HepG2 (cell line): ENCODE measurements around the gene TMEM190. TPM values are rescaled to one million over a fixed set of nuclear protein-coding genes. Genes with fewer than 3 reads are reported as not detected.

Experiments used
- ATAD3A ChIP-seq: sonication (generic); formaldehyde crosslinking; IDR thresholded peaks from 2 replicates; pipeline ENCODE4 v1.4.0; 2020; ENCODE audit warnings: missing genetic modification reagents
- DBP ChIP-seq: sonication (generic); formaldehyde crosslinking; IDR thresholded peaks from 2 replicates; pipeline ENCODE4 v1.4.0; 2020; ENCODE audit warnings: missing genetic modification reagents; ENCODE audit errors: not compliant biosample characterization
- EED ChIP-seq: sonication (generic); formaldehyde crosslinking; IDR thresholded peaks from 2 replicates; pipeline ENCODE4 v1.5.0; 2020; ENCODE audit warnings: mild to moderate bottlenecking, missing genetic modification reagents
- FOXC1 ChIP-seq: sonication (generic); formaldehyde crosslinking; IDR thresholded peaks from 2 replicates; pipeline ENCODE4 v1.8.0; 2022; ENCODE audit warnings: mild to moderate bottlenecking, missing genetic modification reagents, borderline replicate concordance
- GABPA ChIP-seq, 2 experiments: IDR thresholded peaks; 2 replicates each; pipeline ENCODE4 v1.6.1; 2011 to 2016; ENCODE audit warnings: low read depth in 2 of 2, low read length in 1 of 2, missing biosample characterization in 1 of 2, missing genetic modification characterization in 1 of 2
- HDAC2 ChIP-seq: sonication (generic); formaldehyde crosslinking; IDR thresholded peaks from 2 replicates; pipeline ENCODE4 v1.4.0; 2020; ENCODE audit warnings: missing genetic modification reagents
- HES4 ChIP-seq: sonication (generic); formaldehyde crosslinking; IDR thresholded peaks from 2 replicates; pipeline ENCODE4 v1.9.0; 2021; ENCODE audit warnings: mild to moderate bottlenecking, missing genetic modification reagents, borderline replicate concordance
- JARID2 ChIP-seq: sonication (generic); formaldehyde crosslinking; IDR thresholded peaks from 2 replicates; pipeline ENCODE4 v1.8.1; 2023; ENCODE audit warnings: missing genetic modification reagents, inconsistent platforms; ENCODE audit not compliant: insufficient replicate concordance
- NONO ChIP-seq, 2 experiments: fragments of 450-650 bp in 1 of 2; sonication (generic) in 1 of 2; formaldehyde crosslinking in 1 of 2; IDR thresholded peaks in 1 of 2; conservative IDR thresholded peaks in 1 of 2; 2 replicates each; pipeline versions ENCODE4 v1.6.1 to v1.8.0; 2017 to 2022; ENCODE audit warnings: mild to moderate bottlenecking in 1 of 2, missing genetic modification reagents in 1 of 2, moderate library complexity in 1 of 2
- RFX3 ChIP-seq: IDR thresholded peaks from 2 replicates; pipeline ENCODE4 v1.6.1; 2016; ENCODE audit warnings: missing biosample characterization, missing genetic modification reagents
- TBL1XR1 ChIP-seq: fragments of 150-350 bp; IDR thresholded peaks from 2 replicates; pipeline ENCODE4 v1.6.1; 2014; ENCODE audit warnings: borderline replicate concordance, low read length; ENCODE audit not compliant: partially characterized antibody
- UBTF ChIP-seq: sonication (generic); formaldehyde crosslinking; IDR thresholded peaks from 2 replicates; pipeline ENCODE4 v1.4.0; 2020; ENCODE audit warnings: mild to moderate bottlenecking, missing genetic modification reagents
- ZBTB38 ChIP-seq: sonication (generic); formaldehyde crosslinking; IDR thresholded peaks from 2 replicates; pipeline ENCODE4 v1.5.1; 2020; ENCODE audit warnings: mild to moderate bottlenecking, missing genetic modification reagents
- ZNF556 ChIP-seq: sonication (generic); formaldehyde crosslinking; IDR thresholded peaks from 2 replicates; pipeline ENCODE4 v1.4.0; 2020; ENCODE audit warnings: mild to moderate bottlenecking, missing genetic modification reagents, borderline replicate concordance
- ZNF564 ChIP-seq: sonication (generic); formaldehyde crosslinking; IDR thresholded peaks from 2 replicates; pipeline ENCODE4 v1.8.1; 2023; ENCODE audit warnings: mild to moderate bottlenecking, missing genetic modification reagents
- ZNF589 ChIP-seq: sonication (generic); formaldehyde crosslinking; conservative IDR thresholded peaks from 2 replicates; pipeline ENCODE4 v1.8.0; 2022; ENCODE audit warnings: mild to moderate bottlenecking, moderate library complexity, missing genetic modification reagents
- ZNF607 ChIP-seq: sonication (generic); formaldehyde crosslinking; IDR thresholded peaks from 2 replicates; pipeline ENCODE4 v1.5.1; 2020; ENCODE audit warnings: missing genetic modification reagents, mild to moderate bottlenecking, borderline replicate concordance
- ZNF782 ChIP-seq: sonication (generic); formaldehyde crosslinking; IDR thresholded peaks from 2 replicates; pipeline ENCODE4 v1.4.0; 2020; ENCODE audit warnings: missing genetic modification reagents, mild to moderate bottlenecking, borderline replicate concordance
- ZNF816 ChIP-seq: sonication (generic); formaldehyde crosslinking; IDR thresholded peaks from 2 replicates; pipeline ENCODE4 v1.8.0; 2022; ENCODE audit warnings: missing genetic modification reagents, mild to moderate bottlenecking, borderline replicate concordance
- polyA plus RNA-seq, 8 experiments: library from polyadenylated mRNA; depleted of rRNA in 3 of 8; stranded (reverse) in 7 of 8; unstranded in 1 of 8; fragments of >200 nt; fragmentation: Illumina TruSeq in 4 of 8; extraction: Trizol in 4 of 8; gene quantifications; 2 replicates each; pipeline versions ENCODE4 v1.2.1 to v1.2.3, GENCODE V29; 2011 to 2016; ENCODE audit warnings: low read depth in 4 of 8, missing spikeins in 1 of 8, mixed read lengths in 1 of 8; ENCODE audit not compliant: insufficient read depth in 1 of 8
- total RNA-seq, 5 experiments: library from RNA; depleted of rRNA; stranded (reverse); fragments of >200 nt; fragmentation: Illumina TruSeq; extraction: Trizol; gene quantifications; 2 replicates each; pipeline ENCODE4 v1.2.3, GENCODE V29; 2016; ENCODE audit warnings: low read depth in 1 of 5
- TF ChIP-seq, protein P1 (sequence below): IDR thresholded peaks from 2 replicates; pipeline ENCODE4 v1.6.1; 2012; ENCODE audit warnings: low read length, improper control_type of control experiment
- TF ChIP-seq, protein P2 (sequence below): sonication (generic); formaldehyde crosslinking; IDR thresholded peaks from 2 replicates; pipeline ENCODE4 v1.5.1; 2020; ENCODE audit warnings: mild to moderate bottlenecking, missing genetic modification reagents, moderate library complexity

TMEM190 gene
- total and polyA plus RNA-seq, 2 of the 13 experiments (the other 11 are each of a cell fraction or from before 2014, with no cell fraction given) = 0.35 to 0.83 TPM

GRCh38 chr19:55340784-55341147 lies 35.9 kb upstream of the TMEM190 start (continued):
- TF ChIP-seq UBTF (0 out of 2 replicates have a peak, but pooled peaks have one; percentile 15), DBP (CRISPR knock-in tag) (no peak), ZNF782 (CRISPR knock-in tag) (no peak), ZNF564 (no peak), ZNF556 (no peak), ZNF816 (CRISPR knock-in tag) (no peak), ATAD3A (CRISPR knock-in tag) (no peak), HES4 (no peak), ZNF589 (CRISPR knock-in tag) (0 out of 2 replicates have a peak, but pooled peaks have one; percentile 33), HDAC2 (no peak), NONO (IDR thresholded peaks at IDR 0.05) (no peak), NONO (CRISPR knock-in tag; conservative IDR thresholded peaks at IDR 0.05) (peak; percentile 52; the same call in 1 of the 2 replicates), JARID2 (no peak), GABPA (IDR thresholded peaks at IDR 0.05; ENCODE audit: low read depth, low read length) (no peak), GABPA (CRISPR knock-in tag; IDR thresholded peaks at IDR 0.05; ENCODE audit: low read depth) (no peak), ZBTB38 (no peak), EED (CRISPR knock-in tag) (no peak), ZNF607 (CRISPR knock-in tag) (no peak), RFX3 (CRISPR knock-in tag) (no peak), FOXC1 (CRISPR knock-in tag) (no peak), TBL1XR1 (no peak)
- TF ChIP-seq, protein P1, sequence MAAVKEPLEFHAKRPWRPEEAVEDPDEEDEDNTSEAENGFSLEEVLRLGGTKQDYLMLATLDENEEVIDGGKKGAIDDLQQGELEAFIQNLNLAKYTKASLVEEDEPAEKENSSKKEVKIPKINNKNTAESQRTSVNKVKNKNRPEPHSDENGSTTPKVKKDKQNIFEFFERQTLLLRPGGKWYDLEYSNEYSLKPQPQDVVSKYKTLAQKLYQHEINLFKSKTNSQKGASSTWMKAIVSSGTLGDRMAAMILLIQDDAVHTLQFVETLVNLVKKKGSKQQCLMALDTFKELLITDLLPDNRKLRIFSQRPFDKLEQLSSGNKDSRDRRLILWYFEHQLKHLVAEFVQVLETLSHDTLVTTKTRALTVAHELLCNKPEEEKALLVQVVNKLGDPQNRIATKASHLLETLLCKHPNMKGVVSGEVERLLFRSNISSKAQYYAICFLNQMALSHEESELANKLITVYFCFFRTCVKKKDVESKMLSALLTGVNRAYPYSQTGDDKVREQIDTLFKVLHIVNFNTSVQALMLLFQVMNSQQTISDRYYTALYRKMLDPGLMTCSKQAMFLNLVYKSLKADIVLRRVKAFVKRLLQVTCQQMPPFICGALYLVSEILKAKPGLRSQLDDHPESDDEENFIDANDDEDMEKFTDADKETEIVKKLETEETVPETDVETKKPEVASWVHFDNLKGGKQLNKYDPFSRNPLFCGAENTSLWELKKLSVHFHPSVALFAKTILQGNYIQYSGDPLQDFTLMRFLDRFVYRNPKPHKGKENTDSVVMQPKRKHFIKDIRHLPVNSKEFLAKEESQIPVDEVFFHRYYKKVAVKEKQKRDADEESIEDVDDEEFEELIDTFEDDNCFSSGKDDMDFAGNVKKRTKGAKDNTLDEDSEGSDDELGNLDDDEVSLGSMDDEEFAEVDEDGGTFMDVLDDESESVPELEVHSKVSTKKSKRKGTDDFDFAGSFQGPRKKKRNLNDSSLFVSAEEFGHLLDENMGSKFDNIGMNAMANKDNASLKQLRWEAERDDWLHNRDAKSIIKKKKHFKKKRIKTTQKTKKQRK = no peak
- TF ChIP-seq, protein P2, sequence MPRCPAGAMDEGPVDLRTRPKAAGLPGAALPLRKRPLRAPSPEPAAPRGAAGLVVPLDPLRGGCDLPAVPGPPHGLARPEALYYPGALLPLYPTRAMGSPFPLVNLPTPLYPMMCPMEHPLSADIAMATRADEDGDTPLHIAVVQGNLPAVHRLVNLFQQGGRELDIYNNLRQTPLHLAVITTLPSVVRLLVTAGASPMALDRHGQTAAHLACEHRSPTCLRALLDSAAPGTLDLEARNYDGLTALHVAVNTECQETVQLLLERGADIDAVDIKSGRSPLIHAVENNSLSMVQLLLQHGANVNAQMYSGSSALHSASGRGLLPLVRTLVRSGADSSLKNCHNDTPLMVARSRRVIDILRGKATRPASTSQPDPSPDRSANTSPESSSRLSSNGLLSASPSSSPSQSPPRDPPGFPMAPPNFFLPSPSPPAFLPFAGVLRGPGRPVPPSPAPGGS = no peak
